GM19438 (cell line): ENCODE measurements around the gene TMEM131.
"Not testable (repeated sequence)": the region's sequence is repeated elsewhere in the genome, so short reads cannot be mapped to it uniquely, and the experiment has no call there.

Source experiments
- ATAC-seq: cut with Tn5 transposase; IDR thresholded peaks from one replicate; pipeline ENCODE4 v1.9.1; 2021; ENCODE audit warnings: low read depth; ENCODE audit not compliant: unreplicated experiment

TMEM131 gene

GRCh38 chr2:97963880-97964279 is 31.9 kb downstream of the TMEM131 start:
- no peak for ATAC-seq

DNA sequence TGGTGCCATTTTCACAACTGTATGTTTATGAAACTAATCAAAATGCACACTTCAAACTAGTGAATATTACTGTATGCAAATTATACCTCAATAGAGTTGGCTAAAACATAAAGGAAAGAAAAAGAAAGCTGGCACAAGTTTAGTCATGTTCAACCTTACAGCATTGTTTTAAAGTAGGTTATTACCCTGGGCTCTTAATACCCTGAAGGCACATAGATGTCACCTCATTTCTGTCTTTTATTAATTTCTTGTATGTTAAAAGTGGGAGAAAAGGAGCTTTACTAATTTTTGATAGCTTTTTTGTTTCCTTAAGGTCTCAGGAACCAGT is 32.7 kb downstream of the TMEM131 start:
- ATAC-seq: no peak

GRCh38 chr2:97961534-97961933 is 34.2 kb downstream of the TMEM131 start:
- ATAC-seq: no peak

- no peak for ATAC-seq
These were observed 37.6 kb downstream of the TMEM131 start for GRCh38 chr2:97958184-97958583.

GRCh38 chr2:97957432-97958183 is 38.1 kb downstream of the TMEM131 start:
- no peak for ATAC-seq

DNA sequence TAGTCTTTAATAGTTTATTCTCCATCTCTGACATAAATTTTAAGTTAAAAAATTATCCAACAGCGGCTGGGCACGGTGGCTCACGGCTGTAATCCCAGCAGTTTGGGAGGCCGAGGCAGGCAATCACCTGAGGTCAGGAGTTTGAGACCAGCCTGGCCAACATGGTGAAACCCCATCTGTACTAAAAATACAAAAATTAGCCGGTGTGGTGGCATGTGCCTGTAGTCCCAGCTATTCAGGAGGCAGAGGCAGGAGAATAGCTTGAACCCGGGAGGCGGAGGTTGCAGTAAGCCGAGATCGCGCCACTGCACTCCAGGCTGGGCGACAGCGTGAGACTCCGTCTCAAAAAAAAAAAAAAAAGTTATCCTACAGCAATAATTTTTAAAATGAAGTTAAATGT is 39.0 kb downstream of the TMEM131 start:
- ATAC-seq: not testable (repeated sequence)

GRCh38 chr2:97953853-97954252 is 41.9 kb downstream of the TMEM131 start:
- ATAC-seq: no peak

DNA sequence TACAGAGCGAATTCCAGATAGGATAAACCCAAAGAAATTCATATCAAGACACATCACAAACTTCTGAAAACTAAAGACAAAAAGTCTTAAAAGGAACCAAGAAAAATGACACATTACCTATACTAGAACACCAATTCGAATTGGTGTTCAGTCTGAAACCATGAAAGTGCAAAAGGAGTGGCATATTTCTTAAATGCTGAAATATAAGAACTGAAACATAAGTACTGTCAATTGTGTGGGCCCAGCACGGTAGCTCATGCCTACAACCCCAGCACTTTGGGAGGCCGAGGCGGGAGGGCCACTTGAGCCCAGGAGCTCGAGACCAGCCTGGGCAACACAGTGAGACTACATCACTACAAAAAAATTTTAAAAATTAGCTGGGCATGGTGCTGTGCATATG is 43.4 kb downstream of the TMEM131 start:
- ATAC-seq: no peak

DNA sequence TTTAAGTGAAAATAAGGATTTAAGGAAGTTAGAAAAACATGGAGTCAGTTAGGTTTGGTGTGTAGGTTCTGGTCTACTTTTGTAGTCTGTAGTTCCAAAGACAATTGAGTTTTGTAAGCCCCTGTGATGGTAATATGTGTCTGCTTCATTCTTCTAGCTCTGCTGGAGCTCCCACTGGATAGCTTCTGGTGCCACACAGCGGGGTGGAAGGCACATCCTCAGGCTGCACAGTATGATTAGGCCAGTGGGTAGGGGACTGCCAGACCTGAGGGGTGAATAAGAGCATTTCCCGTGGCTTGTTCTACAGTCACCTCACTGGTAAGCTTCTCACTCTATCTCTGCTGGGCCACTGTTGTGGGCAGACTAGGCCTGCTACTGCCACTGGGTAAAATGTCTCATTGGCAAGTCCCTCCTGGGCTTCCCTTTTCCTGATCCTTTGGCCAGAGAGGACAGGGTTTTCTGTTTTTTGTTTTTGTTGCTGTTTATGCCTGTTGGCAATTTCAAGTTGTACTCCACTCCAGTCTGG is 44.5 kb downstream of the TMEM131 start:
- ATAC-seq: no peak

DNA sequence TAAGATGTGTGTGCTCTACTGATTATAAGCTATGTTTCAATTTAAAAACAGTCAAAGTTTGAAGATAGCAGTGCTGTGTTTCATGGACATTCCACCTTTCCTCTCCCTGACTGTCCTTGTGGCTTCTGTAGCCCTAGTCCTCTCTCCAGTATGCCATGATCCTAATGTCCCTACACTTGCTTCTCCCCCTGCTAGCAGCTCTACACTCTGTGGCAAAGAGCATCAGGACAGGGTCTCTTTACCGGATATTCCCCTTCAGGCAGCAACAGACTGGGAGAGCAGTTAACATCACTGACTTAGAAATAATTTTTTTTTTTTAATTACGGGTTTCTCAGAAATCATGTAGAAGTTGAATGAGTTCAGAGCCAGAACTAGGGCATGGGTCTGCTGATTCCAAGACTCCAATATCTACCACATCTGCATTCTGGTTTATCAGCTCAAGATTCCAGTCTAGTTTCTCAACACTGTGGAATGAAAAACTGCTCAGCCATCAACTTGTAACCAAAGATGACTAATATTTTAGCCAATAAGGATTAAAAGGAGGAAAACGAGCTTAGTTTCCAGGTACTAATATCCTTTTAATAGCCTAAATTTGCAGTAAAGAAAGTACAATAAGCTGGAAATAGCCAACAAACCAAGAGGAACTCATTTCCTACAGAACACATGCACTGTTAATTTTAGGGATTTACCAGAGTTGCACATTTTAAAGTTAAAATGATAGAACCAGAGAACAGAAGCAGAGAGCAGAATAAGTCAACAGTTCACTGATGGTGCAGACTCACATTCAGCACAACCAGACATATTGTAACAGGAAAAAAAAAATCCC is 45.2 kb downstream of the TMEM131 start:
- no peak for ATAC-seq

DNA sequence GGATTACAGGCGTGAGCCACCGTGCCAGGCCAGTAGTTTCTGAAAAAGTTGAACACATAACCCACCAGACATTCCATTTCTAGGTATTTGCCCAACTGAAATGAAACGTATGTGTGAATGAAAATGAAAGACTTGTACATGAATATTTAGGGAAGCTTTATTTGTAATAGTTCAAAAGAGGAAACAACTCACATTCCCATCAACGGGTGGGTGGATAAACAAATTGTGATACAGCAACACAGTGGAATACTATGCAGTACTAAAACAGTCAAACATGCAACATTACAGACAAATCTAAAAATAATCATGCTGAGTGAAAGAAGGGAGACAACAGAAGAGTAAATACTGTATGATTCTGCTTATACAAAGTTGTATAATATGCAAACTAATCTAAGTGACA is 46.8 kb downstream of the TMEM131 start:
- no peak for ATAC-seq

DNA sequence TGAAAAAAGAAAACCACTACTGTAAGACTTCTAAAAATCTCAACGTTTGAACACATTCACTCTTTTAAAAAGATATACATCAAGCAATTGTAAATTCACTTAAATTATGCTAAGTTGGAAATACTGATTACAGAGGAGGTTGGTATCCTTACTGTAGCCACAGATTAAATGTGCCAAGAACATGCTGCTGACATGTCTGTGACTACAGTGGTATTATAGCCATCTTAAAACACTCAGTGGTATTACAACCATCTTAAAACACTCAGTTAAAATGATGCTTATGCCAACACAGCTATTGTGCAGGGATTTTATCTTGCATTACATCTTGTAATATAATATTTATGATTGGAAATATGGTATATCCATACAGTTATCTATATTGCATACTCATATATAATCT is 50.0 kb downstream of the TMEM131 start:
- ATAC-seq: no peak

DNA sequence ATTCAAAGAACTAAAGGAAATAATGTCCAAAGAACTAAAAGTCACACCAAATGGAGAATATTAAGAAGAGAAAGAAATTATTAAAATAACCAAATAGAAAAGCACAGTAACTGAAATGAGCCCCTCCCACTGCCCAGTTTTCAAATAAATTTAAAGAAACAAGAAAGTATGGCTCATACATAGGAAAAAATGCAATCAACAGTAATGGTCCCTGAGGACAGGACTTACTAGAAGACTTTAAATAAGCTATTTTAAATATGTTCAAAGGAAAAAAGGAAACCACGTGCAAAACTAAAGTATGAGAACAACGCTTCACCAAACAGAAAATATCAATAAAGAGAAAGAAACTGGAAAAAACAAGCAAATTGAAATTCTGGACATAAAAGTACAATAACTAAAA is 58.9 kb downstream of the TMEM131 start:
- no peak for ATAC-seq

DNA sequence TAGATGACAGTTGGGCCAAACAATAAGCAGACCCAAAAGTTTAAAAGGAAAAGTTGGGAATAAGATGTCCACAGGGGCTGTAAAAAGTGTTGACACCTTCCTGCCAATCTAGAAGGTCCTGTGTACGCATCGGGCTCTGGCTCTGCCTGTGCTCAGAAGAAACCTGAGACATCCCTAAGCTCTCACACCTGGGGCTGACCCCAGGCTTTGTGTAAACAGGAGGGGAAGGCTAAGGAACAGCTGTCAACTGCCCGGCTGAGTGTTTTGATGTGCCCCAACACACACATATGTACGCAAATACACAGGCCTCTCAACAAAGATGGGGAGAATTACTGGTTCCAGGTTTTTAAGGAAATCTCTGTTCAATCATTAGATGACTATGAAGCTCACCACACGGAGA is 59.5 kb downstream of the TMEM131 start:
- ATAC-seq: peak; percentile 76

- no peak for ATAC-seq
These were observed 60.0 kb downstream of the TMEM131 start for GRCh38 chr2:97935719-97936161.

GRCh38 chr2:97932975-97933662 is 62.6 kb downstream of the TMEM131 start:
- peak; percentile 53 for ATAC-seq

GRCh38 chr2:97931858-97932225 is 63.9 kb downstream of the TMEM131 start:
- ATAC-seq: no peak

DNA sequence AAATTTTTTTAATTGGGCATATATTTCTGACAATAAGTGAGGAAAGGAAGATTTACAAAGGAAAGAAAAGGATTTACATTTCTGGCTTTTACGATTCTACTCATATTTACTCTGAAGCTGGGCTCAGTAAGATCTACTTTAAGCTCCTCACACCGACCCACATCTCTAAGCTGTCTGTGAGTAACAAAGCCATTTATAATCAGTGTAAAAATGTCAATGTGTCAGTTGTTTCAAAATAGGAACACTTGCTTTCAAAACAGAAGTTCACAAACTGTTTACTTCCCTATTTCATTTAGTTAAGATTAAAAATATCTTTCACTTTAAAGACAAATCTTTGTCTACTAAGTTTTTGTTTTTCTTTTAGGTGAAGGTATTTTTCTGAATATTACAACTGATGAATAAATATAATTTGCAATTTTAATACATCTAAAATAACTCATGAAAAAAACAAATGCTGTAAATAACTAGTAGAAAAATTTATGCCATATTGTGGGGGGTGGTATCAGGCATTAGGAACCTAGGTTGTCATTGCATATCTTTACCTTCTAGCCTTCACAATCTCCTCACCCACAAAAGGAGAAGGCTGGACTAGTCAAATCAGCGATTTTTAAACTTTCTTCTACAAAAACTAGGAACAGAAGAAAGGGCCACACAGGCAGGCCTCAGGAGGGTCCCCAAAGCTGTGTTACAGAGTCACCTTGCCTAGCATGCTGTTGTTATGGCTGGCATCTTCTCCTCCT is 64.5 kb downstream of the TMEM131 start:
- no peak for ATAC-seq

DNA sequence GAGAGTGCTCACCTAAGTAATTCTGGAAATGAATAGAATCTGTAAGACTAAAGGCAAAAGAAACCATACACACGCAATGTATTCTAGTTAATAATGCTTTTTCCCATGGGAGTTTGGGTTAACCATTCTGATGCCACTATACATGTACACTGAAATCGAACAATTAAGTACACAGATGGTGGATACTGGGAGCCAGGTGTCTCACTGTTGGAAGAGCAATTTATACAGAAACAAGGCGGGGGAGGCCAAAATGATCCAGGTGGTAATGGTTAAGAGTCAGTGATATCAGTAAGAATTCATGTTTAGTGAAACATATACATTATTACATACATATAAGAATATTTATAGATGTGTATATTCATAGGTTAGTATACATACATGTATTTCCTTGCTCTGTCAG is 67.2 kb downstream of the TMEM131 start:
- no peak for ATAC-seq

GRCh38 chr2:97926946-97927345 is 68.8 kb downstream of the TMEM131 start:
- no peak for ATAC-seq

DNA sequence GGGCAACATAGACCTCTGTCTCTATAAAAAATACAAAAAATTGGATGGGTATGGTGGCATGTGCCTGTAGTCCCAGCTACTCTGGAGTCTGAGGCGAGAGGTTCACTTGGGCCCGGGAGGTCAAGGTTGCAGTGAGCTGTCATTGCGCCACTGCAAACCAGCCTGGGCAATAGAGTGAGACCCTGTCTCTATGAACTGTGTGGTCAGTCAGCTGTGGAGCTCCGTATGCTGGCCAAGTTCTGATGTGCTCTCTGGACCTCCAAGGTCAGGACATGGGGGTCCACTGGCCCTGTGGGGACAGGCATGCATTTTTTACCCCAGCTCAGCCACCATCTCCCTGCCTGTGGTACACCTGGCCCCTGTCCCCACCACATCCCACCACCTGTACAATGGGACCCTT is 71.6 kb downstream of the TMEM131 start:
- ATAC-seq: no peak
